IMR-90 (cell line): Measurements from ENCODE around the gene TUBB2B.

Experiments used
- CEBPB ChIP-seq: IDR thresholded peaks from 2 replicates; pipeline ENCODE4 v1.6.1; 2012; ENCODE audit warnings: low read depth, low read length, improper control_type of control experiment
- CHD1 ChIP-seq: IDR thresholded peaks from 2 replicates; pipeline ENCODE4 v1.6.1; 2012; ENCODE audit warnings: low read depth, low read length, improper control_type of control experiment
- FOS ChIP-seq: fragments of 150-350 bp; IDR thresholded peaks from 2 replicates; pipeline ENCODE4 v1.6.1; 2016; ENCODE audit warnings: low read depth, low read length
- MAFK ChIP-seq: IDR thresholded peaks from 2 replicates; pipeline ENCODE4 v1.6.1; 2012; ENCODE audit warnings: low read depth, low read length, improper control_type of control experiment
- MAZ ChIP-seq: IDR thresholded peaks from 2 replicates; pipeline ENCODE4 v1.6.1; 2012; ENCODE audit warnings: low read depth, mild to moderate bottlenecking, low read length, improper control_type of control experiment, moderate library complexity, borderline replicate concordance
- NFE2L2 ChIP-seq: fragments of 150-350 bp; IDR thresholded peaks from 2 replicates; pipeline ENCODE4 v1.6.1; 2016; ENCODE audit warnings: low read depth, mild to moderate bottlenecking, low read length
- POLR2A ChIP-seq: IDR thresholded peaks from 2 replicates; pipeline ENCODE4 v1.6.1; 2012; ENCODE audit warnings: mild to moderate bottlenecking, low read depth, low read length
- RAD21 ChIP-seq: IDR thresholded peaks from 2 replicates; pipeline ENCODE4 v1.6.1; 2012; ENCODE audit warnings: low read length, improper control_type of control experiment
- RCOR1 ChIP-seq: IDR thresholded peaks from 2 replicates; pipeline ENCODE4 v1.6.1; 2012; ENCODE audit warnings: mild to moderate bottlenecking, low read length, improper control_type of control experiment; ENCODE audit not compliant: insufficient replicate concordance
- RFX5 ChIP-seq: IDR thresholded peaks from 2 replicates; pipeline ENCODE4 v1.8.0; 2012; ENCODE audit warnings: low read depth, mild to moderate bottlenecking, low read length, moderate library complexity
- SMC3 ChIP-seq: fragments of 150-350 bp; IDR thresholded peaks from 2 replicates; pipeline ENCODE4 v1.6.1; 2016; ENCODE audit warnings: low read depth, mild to moderate bottlenecking, antibody characterized with exemption, low read length, moderate library complexity
- USF2 ChIP-seq: fragments of 150-350 bp; IDR thresholded peaks from 2 replicates; pipeline ENCODE4 v1.6.1; 2017; ENCODE audit warnings: mild to moderate bottlenecking, antibody characterized with exemption, low read length, low read depth
- TF ChIP-seq, protein P1 (sequence below): conservative IDR thresholded peaks from 2 replicates; pipeline ENCODE4 v1.5.1; 2012; ENCODE audit warnings: mild to moderate bottlenecking, low read depth, low read length, improper control_type of control experiment
- TF ChIP-seq, protein P2 (sequence below): fragments of 150-350 bp; IDR thresholded peaks from 2 replicates; pipeline ENCODE4 v1.6.1; 2016; ENCODE audit warnings: low read depth, mild to moderate bottlenecking, low read length, moderate library complexity, borderline replicate concordance

GRCh38 chr6:3258201-3258600 lies 30.7 kb upstream of the TUBB2B start:
- TF ChIP-seq, protein P1, sequence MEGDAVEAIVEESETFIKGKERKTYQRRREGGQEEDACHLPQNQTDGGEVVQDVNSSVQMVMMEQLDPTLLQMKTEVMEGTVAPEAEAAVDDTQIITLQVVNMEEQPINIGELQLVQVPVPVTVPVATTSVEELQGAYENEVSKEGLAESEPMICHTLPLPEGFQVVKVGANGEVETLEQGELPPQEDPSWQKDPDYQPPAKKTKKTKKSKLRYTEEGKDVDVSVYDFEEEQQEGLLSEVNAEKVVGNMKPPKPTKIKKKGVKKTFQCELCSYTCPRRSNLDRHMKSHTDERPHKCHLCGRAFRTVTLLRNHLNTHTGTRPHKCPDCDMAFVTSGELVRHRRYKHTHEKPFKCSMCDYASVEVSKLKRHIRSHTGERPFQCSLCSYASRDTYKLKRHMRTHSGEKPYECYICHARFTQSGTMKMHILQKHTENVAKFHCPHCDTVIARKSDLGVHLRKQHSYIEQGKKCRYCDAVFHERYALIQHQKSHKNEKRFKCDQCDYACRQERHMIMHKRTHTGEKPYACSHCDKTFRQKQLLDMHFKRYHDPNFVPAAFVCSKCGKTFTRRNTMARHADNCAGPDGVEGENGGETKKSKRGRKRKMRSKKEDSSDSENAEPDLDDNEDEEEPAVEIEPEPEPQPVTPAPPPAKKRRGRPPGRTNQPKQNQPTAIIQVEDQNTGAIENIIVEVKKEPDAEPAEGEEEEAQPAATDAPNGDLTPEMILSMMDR = no peak
- TF ChIP-seq MAFK (no peak), POLR2A (no peak), RFX5 (no peak), SMC3 (no peak), CEBPB (no peak), RCOR1 (no peak), CHD1 (no peak), USF2 (no peak), MAZ (no peak), RAD21 (no peak), FOS (no peak), NFE2L2 (no peak)
- TF ChIP-seq, protein P2, sequence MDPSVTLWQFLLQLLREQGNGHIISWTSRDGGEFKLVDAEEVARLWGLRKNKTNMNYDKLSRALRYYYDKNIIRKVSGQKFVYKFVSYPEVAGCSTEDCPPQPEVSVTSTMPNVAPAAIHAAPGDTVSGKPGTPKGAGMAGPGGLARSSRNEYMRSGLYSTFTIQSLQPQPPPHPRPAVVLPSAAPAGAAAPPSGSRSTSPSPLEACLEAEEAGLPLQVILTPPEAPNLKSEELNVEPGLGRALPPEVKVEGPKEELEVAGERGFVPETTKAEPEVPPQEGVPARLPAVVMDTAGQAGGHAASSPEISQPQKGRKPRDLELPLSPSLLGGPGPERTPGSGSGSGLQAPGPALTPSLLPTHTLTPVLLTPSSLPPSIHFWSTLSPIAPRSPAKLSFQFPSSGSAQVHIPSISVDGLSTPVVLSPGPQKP = no peak
